Transverse colon (tissue), 4 donors: ENCODE measurements around the gene KY. TPM values are rescaled to one million over a fixed set of nuclear protein-coding genes. Genes with fewer than 3 reads are reported as not detected.
A peak's percentile ranks its signal among the peaks of the same experiment; 100 is the strongest.

Experiments
- DNase-seq: peaks from one replicate; pipeline ENCODE4 v3.0.0-alpha.2; 2019
- H3K27ac ChIP-seq, 4 donors: fragments of 200-600 bp; sonication (generic); 2 replicates each; pipeline ENCODE4 v1.5.1; 2016 to 2018; ENCODE audit warnings: inconsistent platforms in 4 of 4
- H3K27me3 ChIP-seq: fragments of 200-600 bp; sonication (generic); 2 replicates; pipeline ENCODE4 v1.5.1; 2017; ENCODE audit warnings: inconsistent platforms
- H3K36me3 ChIP-seq, 4 donors: fragments of 200-600 bp; sonication (generic); 2 replicates each; pipeline ENCODE4 v1.5.1; 2017 to 2019; ENCODE audit warnings: inconsistent platforms in 4 of 4
- H3K4me1 ChIP-seq, 4 donors: fragments of 200-600 bp; sonication (generic); 2 replicates each; pipeline ENCODE4 v1.5.1; 2017 to 2020; ENCODE audit warnings: inconsistent platforms in 4 of 4
- H3K4me3 ChIP-seq, 4 donors: fragments of 200-600 bp; sonication (generic); 1 replicate in 1 of 4; 2 replicates in 3 of 4; pipeline versions ENCODE4 v1.5.1 to v1.6.1; 2017 to 2019; ENCODE audit warnings: inconsistent platforms in 4 of 4
- H3K9me3 ChIP-seq, 2 donors: fragments of 200-600 bp; sonication (generic); 2 replicates each; pipeline ENCODE4 v1.5.1; 2017 to 2019; ENCODE audit warnings: inconsistent platforms in 2 of 2
- CTCF ChIP-seq, 5 experiments: fragments of 200-600 bp in 3 of 5; fragments of 450-650 bp in 2 of 5; sonication (generic) in 3 of 5; IDR thresholded peaks; 1 replicate in 2 of 5; 2 replicates in 3 of 5; pipeline ENCODE4 v1.5.1; 2016 to 2017; ENCODE audit warnings: antibody characterized with exemption in 5 of 5, inconsistent platforms in 3 of 5, mild to moderate bottlenecking in 2 of 5, moderate library complexity in 1 of 5
- EP300 ChIP-seq: sonication (generic); formaldehyde crosslinking; IDR thresholded peaks from one replicate; pipeline ENCODE4 v1.6.1; 2017; ENCODE audit warnings: antibody characterized with exemption, low read depth
- POLR2A ChIP-seq: fragments of 450-650 bp; IDR thresholded peaks from one replicate; pipeline ENCODE4 v1.6.1; 2016; ENCODE audit warnings: antibody characterized with exemption, mild to moderate bottlenecking, moderate library complexity
- POLR2AphosphoS5 ChIP-seq, 3 donors: sonication (generic); formaldehyde crosslinking; IDR thresholded peaks; one replicate each; pipeline ENCODE4 v1.6.1; 2016; ENCODE audit warnings: antibody characterized with exemption in 3 of 3
- WGBS, 2 donors: methylation state at CpG; one replicate each; pipeline ENCODE4 v1.1.5; 2018; ENCODE audit warnings: low coverage in 1 of 2; 5-methylcytosine and 5-hydroxymethylcytosine counted together
- in situ Hi-C, 4 donors: fragments of 200-750 bp; cut with MboI; loops; one replicate each; pipeline versions ENCODE4 v1.15.0 to v1.15.1; 2017; ENCODE audit warnings: low sequenced_read_pairs in 3 of 4, low pct_ligation_motif_present in 1 of 4, low pct_unique_long_range_greater_than_20kb in 1 of 4
- intact Hi-C: fragments of 100-400 bp; cut with DNase I; formaldehyde crosslinking; loops from one replicate; pipeline ENCODE4 v1.15.1; 2023; ENCODE audit warnings: low total_unique reads
- total RNA-seq, 4 donors: library from RNA; depleted of rRNA; stranded (reverse); fragments of >200 nt; gene quantifications; one replicate each; pipeline ENCODE4 v1.1.0, GENCODE V29; 2016

KY gene
- total RNA-seq, 4 donors from 2014 or later, result 0.41 TPM; not detected in 3

GRCh38 chr3:134697830-134698689 lies 47.2 kb upstream of the KY start:
- WGBS, 2 donors, result 50 to 70% methylated on average over 2 to 11 of the region's 11 CpGs
- Histone ChIP-seq H3K27me3 (no peaks in the 10 kb centered on the region), H3K36me3 (no peaks in the 10 kb centered on the region), H3K27ac (no peak overlapping the region), H3K4me1 (no peaks in the 10 kb centered on the region), H3K9me3 (no peaks in the 10 kb centered on the region), H3K4me3 (no peak overlapping the region)
- TF ChIP-seq CTCF (IDR thresholded peaks at IDR 0.05), result no peak
- no peak for TF ChIP-seq POLR2A
- no peak for TF ChIP-seq EP300
- no peak for TF ChIP-seq POLR2AphosphoS5 (IDR thresholded peaks at IDR 0.05)
- in situ Hi-C loops (no loop called here), intact Hi-C loops (no loop called here)
- no peak for DNase-seq

- H3K4me1 ChIP-seq, result no peaks in the 10 kb centered on the region
- intact Hi-C loops (no loop called here), in situ Hi-C loops (no loop called here)
- no peak overlapping the region for H3K4me3 ChIP-seq
- H3K27ac ChIP-seq, result no peak overlapping the region
- H3K36me3 ChIP-seq, result no peaks in the 10 kb centered on the region
- peak in 2 of 3 donors; percentile 54 to 57 for TF ChIP-seq POLR2AphosphoS5 (IDR thresholded peaks at IDR 0.05)
- no peak for TF ChIP-seq CTCF (IDR thresholded peaks at IDR 0.05)
- no peak for DNase-seq
- no peaks in the 10 kb centered on the region for H3K9me3 ChIP-seq
- 91 to 93% methylated on average over 4 of the region's 4 CpGs for WGBS, 2 donors
- no peaks in the 10 kb centered on the region for H3K27me3 ChIP-seq
Measured at GRCh38 chr3:134696155-134696554, 45.3 kb upstream of the KY start.

DNA sequence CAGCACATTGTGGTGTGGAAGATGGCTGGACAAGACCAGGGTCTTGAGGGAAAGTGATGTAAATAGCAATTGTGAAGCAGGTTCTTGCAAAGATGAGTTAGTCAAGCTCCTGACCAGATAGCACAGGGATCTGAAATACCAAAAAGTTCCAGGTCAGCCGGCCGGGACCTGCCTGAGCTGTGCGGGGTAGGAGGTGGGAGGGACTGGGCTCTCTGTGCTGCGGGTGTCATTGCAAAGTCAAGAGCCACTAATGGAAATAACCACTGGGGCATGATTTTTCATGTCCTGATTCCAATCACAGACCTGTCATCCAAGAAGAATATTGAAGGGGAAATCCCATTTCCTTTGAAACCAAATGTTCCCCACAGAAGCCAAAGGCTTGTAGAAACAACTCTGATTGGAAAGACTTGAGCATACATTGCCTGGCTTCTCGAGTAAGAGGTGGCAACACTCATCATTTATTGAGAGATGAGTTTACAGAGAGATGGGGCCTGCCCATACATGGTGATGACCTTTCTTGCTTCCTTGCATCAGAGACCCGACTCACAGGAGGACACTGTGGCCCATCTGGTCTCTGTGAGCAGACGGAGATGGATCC lies 44.2 kb upstream of the KY start:
- WGBS, 2 donors, result 53 to 72% methylated on average over 3 to 7 of the region's 7 CpGs
- in situ Hi-C loops, result no loop called here
- H3K4me1 ChIP-seq, result no peaks in the 10 kb centered on the region
- intact Hi-C loops, result no loop called here
- no peaks in the 10 kb centered on the region for H3K27me3 ChIP-seq
- H3K27ac ChIP-seq, result no peak overlapping the region
- no peaks in the 10 kb centered on the region for H3K9me3 ChIP-seq
- TF ChIP-seq POLR2A (no peak), EP300 (no peak), POLR2AphosphoS5 (IDR thresholded peaks at IDR 0.05) (no peak), CTCF (IDR thresholded peaks at IDR 0.05) (no peak)
- H3K36me3 ChIP-seq, result no peaks in the 10 kb centered on the region
- DNase-seq, result no peak
- H3K4me3 ChIP-seq, result no peak overlapping the region

- no peak overlapping the region for H3K27ac ChIP-seq
- no peaks in the 10 kb centered on the region for H3K27me3 ChIP-seq
- DNase-seq, result no peak
- no peaks in the 10 kb centered on the region for H3K9me3 ChIP-seq
- H3K4me1 ChIP-seq, result no peaks in the 10 kb centered on the region
- intact Hi-C loops (no loop called here), in situ Hi-C loops (no loop called here)
- TF ChIP-seq POLR2A (no peak), POLR2AphosphoS5 (IDR thresholded peaks at IDR 0.05) (no peak), CTCF (IDR thresholded peaks at IDR 0.05) (no peak), EP300 (no peak)
- H3K4me3 ChIP-seq, result no peak overlapping the region
- H3K36me3 ChIP-seq, result no peaks in the 10 kb centered on the region
Measured at GRCh38 chr3:134694466-134694865, 43.6 kb upstream of the KY start.
